Smooth muscle cell (in vitro differentiated cells): ENCODE results near the gene DNMT3A. TPM values are rescaled to one million over a fixed set of nuclear protein-coding genes. Genes with fewer than 3 reads are reported as not detected.

Source experiments
- DNase-seq: peaks from one replicate; lab custom pipeline; 2025; ENCODE audit not compliant: unreplicated experiment; lab: John Stamatoyannopoulos, UW
- H2AFZ ChIP-seq: fragments of 200-600 bp; sonication (generic); 2 replicates; pipeline ENCODE4 v1.6.0; 2016; ENCODE audit warnings: antibody characterized with exemption, low read depth, mild to moderate bottlenecking
- H3F3A ChIP-seq: fragments of 200-600 bp; sonication (generic); 2 replicates; pipeline ENCODE4 v1.6.0; 2017; ENCODE audit warnings: antibody characterized with exemption, low read depth
- H3K27ac ChIP-seq: fragments of 200-600 bp; sonication (generic); 2 replicates; pipeline ENCODE4 v1.5.1; 2016; ENCODE audit warnings: low read depth, mild to moderate bottlenecking
- H3K27me3 ChIP-seq: fragments of 200-600 bp; sonication (generic); 2 replicates; pipeline ENCODE4 v1.6.1; 2016; ENCODE audit warnings: low read depth, mild to moderate bottlenecking
- H3K36me3 ChIP-seq: fragments of 200-600 bp; sonication (generic); 2 replicates; pipeline ENCODE4 v1.5.1; 2016; ENCODE audit warnings: low read depth
- H3K4me1 ChIP-seq: fragments of 200-600 bp; sonication (generic); 2 replicates; pipeline ENCODE4 v1.5.1; 2016; ENCODE audit warnings: low read depth
- H3K4me2 ChIP-seq: fragments of 200-600 bp; sonication (generic); 2 replicates; pipeline ENCODE4 v1.6.0; 2016; ENCODE audit warnings: mild to moderate bottlenecking
- H3K4me3 ChIP-seq: fragments of 200-600 bp; sonication (generic); 2 replicates; pipeline ENCODE4 v1.5.1; 2016; ENCODE audit warnings: mild to moderate bottlenecking
- H3K79me2 ChIP-seq: fragments of 200-600 bp; sonication (generic); 2 replicates; pipeline ENCODE4 v1.6.0; 2016; ENCODE audit warnings: low read depth, mild to moderate bottlenecking
- H3K9ac ChIP-seq: fragments of 200-600 bp; sonication (generic); 2 replicates; pipeline ENCODE4 v1.6.0; 2016; ENCODE audit warnings: low read depth
- H3K9me3 ChIP-seq: fragments of 200-600 bp; sonication (generic); replicated peaks from 2 replicates; pipeline ENCODE4 v1.5.1; 2016; ENCODE audit warnings: low read depth
- H4K20me1 ChIP-seq: fragments of 200-600 bp; sonication (generic); 2 replicates; pipeline ENCODE4 v1.6.0; 2016; ENCODE audit warnings: low read depth
- CTCF ChIP-seq: fragments of 200-600 bp; sonication (generic); IDR thresholded peaks from 2 replicates; pipeline ENCODE4 v1.5.1; 2017; ENCODE audit warnings: borderline replicate concordance, mild to moderate bottlenecking, antibody characterized with exemption; ENCODE audit not compliant: insufficient read depth, poor library complexity, severe bottlenecking
- WGBS: methylation state at CpG from one replicate; pipeline ENCODE4 v1.1.7; 2016; ENCODE audit warnings: low lambda C conversion rate; 5-methylcytosine and 5-hydroxymethylcytosine counted together
- polyA plus RNA-seq: library from polyadenylated mRNA; unstranded; fragments of >200 nt; fragmentation: Nextera tagmentation; extraction: Ambion mirVana; gene quantifications from 2 replicates; pipeline ENCODE4 v1.2.1, GENCODE V29; 2016
- total RNA-seq: library from RNA; depleted of rRNA; stranded (reverse); fragments of >200 nt; gene quantifications from 2 replicates; pipeline ENCODE4 v1.2.3, GENCODE V29; 2014

The DNMT3A gene
- total and polyA plus RNA-seq, 2 experiments from 2014 or later = 16.4 to 19.9 TPM

GRCh38 chr2:25304826-25305596 is 36.7 kb downstream of the DNMT3A start:
- no peak for DNase-seq
- WGBS = 47% methylated on average over 16 of the region's 16 CpGs
- H2AFZ ChIP-seq = no peak overlapping the region
- no peaks in the 10 kb centered on the region for H3K36me3 ChIP-seq
- peaks cover 6% of the 10 kb centered on the region for H3K4me1 ChIP-seq
- no peaks in the 10 kb centered on the region for H3K27me3 ChIP-seq
- H3K4me2 ChIP-seq = peak overlapping the region; percentile 70
- H4K20me1 ChIP-seq = peaks cover 88% of the 10 kb centered on the region
- peaks cover 16% of the 10 kb centered on the region for H3F3A ChIP-seq
- no peak overlapping the region for H3K4me3 ChIP-seq
- peak overlapping the region; percentile 41 for H3K27ac ChIP-seq
- H3K79me2 ChIP-seq = no peaks in the 10 kb centered on the region
- H3K9me3 ChIP-seq = no peaks in the 10 kb centered on the region
- H3K9ac ChIP-seq = peak overlapping the region; percentile 17
- no peak for TF ChIP-seq CTCF

- no peak overlapping the region for H2AFZ ChIP-seq
- no peak overlapping the region for H3K4me3 ChIP-seq
- H3K4me1 ChIP-seq = peaks cover 5% of the 10 kb centered on the region
- H3K4me2 ChIP-seq = peak overlapping the region; percentile 70
- no peaks in the 10 kb centered on the region for H3K9me3 ChIP-seq
- no peak for TF ChIP-seq CTCF
- peaks cover 89% of the 10 kb centered on the region for H4K20me1 ChIP-seq
- H3K79me2 ChIP-seq = no peaks in the 10 kb centered on the region
- no peaks in the 10 kb centered on the region for H3K36me3 ChIP-seq
- DNase-seq = no peak
- H3F3A ChIP-seq = peaks cover 16% of the 10 kb centered on the region
- H3K9ac ChIP-seq = no peak overlapping the region
- H3K27ac ChIP-seq = peak overlapping the region; percentile 41
- WGBS = 22% methylated on average over 15 of the region's 15 CpGs
- H3K27me3 ChIP-seq = no peaks in the 10 kb centered on the region
These were observed 37.4 kb downstream of the DNMT3A start for GRCh38 chr2:25304321-25304720.

DNA sequence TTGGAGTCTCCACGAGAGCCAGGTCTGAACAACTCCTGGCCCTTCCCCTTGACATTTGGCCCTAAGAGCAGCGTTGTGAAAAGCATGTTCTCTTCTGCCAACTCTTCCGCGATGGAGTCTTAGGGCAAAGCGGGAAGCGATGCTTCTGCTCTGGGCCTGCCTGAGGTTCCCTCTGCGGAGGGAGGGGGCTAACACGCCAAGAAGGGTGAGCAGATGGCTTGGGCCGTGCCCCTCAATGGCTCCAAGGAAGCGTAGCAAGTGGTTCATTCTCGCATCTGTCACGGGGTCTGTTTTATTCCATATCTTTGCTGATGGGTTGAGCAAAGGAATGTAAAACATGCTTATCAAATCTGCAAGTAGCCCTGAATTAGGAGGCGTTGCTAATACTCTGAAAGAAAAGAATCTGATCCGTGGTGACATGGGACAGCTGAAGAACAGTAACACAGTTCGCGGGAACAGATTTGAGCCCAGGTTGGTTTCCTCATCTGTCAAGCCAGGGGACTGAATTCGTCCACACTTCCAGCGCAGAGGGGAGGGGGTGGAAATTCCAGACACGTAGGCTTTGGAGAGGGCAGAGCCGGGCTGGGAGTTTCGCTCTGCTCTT is 38.0 kb downstream of the DNMT3A start:
- H4K20me1 ChIP-seq = peaks cover 88% of the 10 kb centered on the region
- no peaks in the 10 kb centered on the region for H3K79me2 ChIP-seq
- H3K36me3 ChIP-seq = no peaks in the 10 kb centered on the region
- no peak overlapping the region for H3K9ac ChIP-seq
- no peaks in the 10 kb centered on the region for H3K27me3 ChIP-seq
- no peak for TF ChIP-seq CTCF
- no peaks in the 10 kb centered on the region for H3K9me3 ChIP-seq
- DNase-seq = no peak
- 55% methylated on average over 21 of the region's 21 CpGs for WGBS
- peak overlapping the region; percentile 70 for H3K4me2 ChIP-seq
- H3F3A ChIP-seq = peaks cover 16% of the 10 kb centered on the region
- peak overlapping the region; percentile 41 for H3K27ac ChIP-seq
- no peak overlapping the region for H3K4me3 ChIP-seq
- H2AFZ ChIP-seq = no peak overlapping the region
- H3K4me1 ChIP-seq = peaks cover 5% of the 10 kb centered on the region
